22Rv1 (cell line): Measurements from ENCODE around the gene NRXN2.

ENCODE experiments used
- H3K27ac ChIP-seq: fragments of 450-650 bp; 2 replicates; pipeline ENCODE4 v1.5.1; 2017
- CTCF ChIP-seq: fragments of 450-650 bp; IDR thresholded peaks from 2 replicates; pipeline ENCODE4 v1.5.1; 2017; ENCODE audit warnings: mild to moderate bottlenecking
- ZFX ChIP-seq: fragments of 450-650 bp; IDR thresholded peaks from 2 replicates; pipeline ENCODE4 v1.6.1; 2017; ENCODE audit warnings: antibody characterized with exemption, borderline replicate concordance

Gene NRXN2

GRCh38 chr11:64605656-64606585 is 117.1 kb downstream of the NRXN2 start:
- TF ChIP-seq CTCF, result no peak
- no peak for TF ChIP-seq ZFX
- H3K27ac ChIP-seq, result no peak overlapping the region

GRCh38 chr11:64605244-64605560 is 117.8 kb downstream of the NRXN2 start:
- no peak overlapping the region for H3K27ac ChIP-seq
- TF ChIP-seq CTCF (no peak), ZFX (no peak)

GRCh38 chr11:64604458-64605243 is 118.3 kb downstream of the NRXN2 start:
- H3K27ac ChIP-seq, result no peak overlapping the region
- TF ChIP-seq CTCF (no peak), ZFX (no peak)

- no peak overlapping the region for H3K27ac ChIP-seq
- TF ChIP-seq CTCF (no peak), ZFX (no peak)
These were observed 119.4 kb downstream of the NRXN2 start for GRCh38 chr11:64603411-64604110.

GRCh38 chr11:64602466-64603070 is 120.4 kb downstream of the NRXN2 start:
- TF ChIP-seq CTCF (no peak), ZFX (no peak)
- no peak overlapping the region for H3K27ac ChIP-seq

- H3K27ac ChIP-seq, result no peak overlapping the region
- no peak for TF ChIP-seq ZFX
- no peak for TF ChIP-seq CTCF
These were observed 121.2 kb downstream of the NRXN2 start for GRCh38 chr11:64601605-64602465.
